AG09319 (cell line): ENCODE results near the gene SBF2.

Experiments
- DNase-seq: peaks from one replicate; pipeline ENCODE4 v3.0.0-alpha.2; 2010; ENCODE audit warnings: low read depth; ENCODE audit errors: extremely low read depth
- CTCF ChIP-seq: IDR thresholded peaks from 2 replicates; pipeline ENCODE4 v1.5.1; 2011; ENCODE audit warnings: low read depth, mild to moderate bottlenecking, inconsistent platforms, low read length, moderate library complexity

Gene SBF2

GRCh38 chr11:9738707-9739106 lies 555.3 kb downstream of the SBF2 start:
- TF ChIP-seq CTCF: no peak
- no peak for DNase-seq

DNA sequence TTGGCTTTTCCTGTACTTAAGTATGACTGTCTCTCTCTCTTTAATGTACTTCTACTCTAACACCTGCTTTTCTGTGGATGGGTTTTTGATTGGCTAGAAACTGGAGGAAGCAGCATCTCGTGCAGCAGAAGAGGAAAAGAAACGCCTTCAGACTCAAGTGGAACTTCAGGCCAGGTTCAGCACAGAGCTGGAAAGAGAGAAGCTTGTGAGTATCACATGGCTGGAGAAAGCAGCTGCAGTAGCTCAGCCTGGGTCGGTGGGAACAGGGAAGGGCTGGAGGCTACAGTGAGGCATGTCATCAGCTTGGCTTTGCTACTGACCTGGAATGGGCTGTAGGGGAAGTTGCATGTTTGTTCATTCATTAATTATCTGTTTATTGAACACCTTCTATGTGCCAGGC lies 555.9 kb downstream of the SBF2 start:
- TF ChIP-seq CTCF: no peak
- no peak for DNase-seq

- no peak for DNase-seq
- TF ChIP-seq CTCF: no peak
Measured at GRCh38 chr11:9736365-9736764, 557.7 kb downstream of the SBF2 start.

GRCh38 chr11:9735919-9736318 lies 558.1 kb downstream of the SBF2 start:
- TF ChIP-seq CTCF: no peak
- no peak for DNase-seq

- no peak for DNase-seq
- no peak for TF ChIP-seq CTCF
Measured at GRCh38 chr11:9735236-9735635, 558.8 kb downstream of the SBF2 start.

GRCh38 chr11:9733212-9733611 lies 560.8 kb downstream of the SBF2 start:
- TF ChIP-seq CTCF: no peak
- DNase-seq: no peak

GRCh38 chr11:9732453-9732852 lies 561.6 kb downstream of the SBF2 start:
- DNase-seq: no peak

More at GRCh38 chr11:9732453-9732852, 561.6 kb downstream of the SBF2 start:
- no peak for TF ChIP-seq CTCF
